ENCODE measurements around the gene RPN2. TPM values are rescaled to one million over a fixed set of nuclear protein-coding genes. Genes with fewer than 3 reads are reported as not detected.

The RPN2 gene
- total and polyA plus RNA-seq, 2 of the 13 experiments (the other 11 are each of a cell fraction or from before 2014, with no cell fraction given), result 587 to 1,818 TPM

DNA sequence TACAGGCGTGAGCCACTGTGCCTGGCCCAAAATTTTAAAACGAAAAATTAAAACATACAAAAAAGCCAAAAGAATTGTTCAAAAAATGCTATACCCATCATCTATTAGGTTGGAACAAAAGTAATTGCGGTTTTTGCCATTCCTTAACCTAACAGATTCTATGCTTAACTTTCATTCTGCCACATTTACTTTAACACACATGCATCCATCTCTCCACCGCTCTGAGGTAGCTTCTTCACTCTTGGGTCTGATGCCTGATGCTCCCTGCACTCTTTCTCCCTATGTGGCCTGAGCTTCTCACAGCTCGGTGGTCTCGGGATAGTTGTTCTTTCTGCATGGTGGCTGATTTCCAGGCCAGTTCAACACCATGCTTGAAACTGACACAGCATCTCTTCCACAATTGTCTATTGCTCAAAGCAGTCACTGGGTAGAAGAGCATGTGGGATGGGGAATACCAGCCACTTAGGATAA lies 105.6 kb downstream of the RPN2 start (continued):
- TF ChIP-seq, protein P1, sequence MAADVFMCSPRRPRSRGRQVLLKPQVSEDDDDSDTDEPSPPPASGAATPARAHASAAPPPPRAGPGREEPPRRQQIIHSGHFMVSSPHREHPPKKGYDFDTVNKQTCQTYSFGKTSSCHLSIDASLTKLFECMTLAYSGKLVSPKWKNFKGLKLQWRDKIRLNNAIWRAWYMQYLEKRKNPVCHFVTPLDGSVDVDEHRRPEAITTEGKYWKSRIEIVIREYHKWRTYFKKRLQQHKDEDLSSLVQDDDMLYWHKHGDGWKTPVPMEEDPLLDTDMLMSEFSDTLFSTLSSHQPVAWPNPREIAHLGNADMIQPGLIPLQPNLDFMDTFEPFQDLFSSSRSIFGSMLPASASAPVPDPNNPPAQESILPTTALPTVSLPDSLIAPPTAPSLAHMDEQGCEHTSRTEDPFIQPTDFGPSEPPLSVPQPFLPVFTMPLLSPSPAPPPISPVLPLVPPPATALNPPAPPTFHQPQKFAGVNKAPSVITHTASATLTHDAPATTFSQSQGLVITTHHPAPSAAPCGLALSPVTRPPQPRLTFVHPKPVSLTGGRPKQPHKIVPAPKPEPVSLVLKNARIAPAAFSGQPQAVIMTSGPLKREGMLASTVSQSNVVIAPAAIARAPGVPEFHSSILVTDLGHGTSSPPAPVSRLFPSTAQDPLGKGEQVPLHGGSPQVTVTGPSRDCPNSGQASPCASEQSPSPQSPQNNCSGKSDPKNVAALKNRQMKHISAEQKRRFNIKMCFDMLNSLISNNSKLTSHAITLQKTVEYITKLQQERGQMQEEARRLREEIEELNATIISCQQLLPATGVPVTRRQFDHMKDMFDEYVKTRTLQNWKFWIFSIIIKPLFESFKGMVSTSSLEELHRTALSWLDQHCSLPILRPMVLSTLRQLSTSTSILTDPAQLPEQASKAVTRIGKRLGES (CRISPR knock-in tag; IDR thresholded peaks at IDR 0.05; ENCODE audit: borderline replicate concordance), result no peak
- TF ChIP-seq, protein P2, sequence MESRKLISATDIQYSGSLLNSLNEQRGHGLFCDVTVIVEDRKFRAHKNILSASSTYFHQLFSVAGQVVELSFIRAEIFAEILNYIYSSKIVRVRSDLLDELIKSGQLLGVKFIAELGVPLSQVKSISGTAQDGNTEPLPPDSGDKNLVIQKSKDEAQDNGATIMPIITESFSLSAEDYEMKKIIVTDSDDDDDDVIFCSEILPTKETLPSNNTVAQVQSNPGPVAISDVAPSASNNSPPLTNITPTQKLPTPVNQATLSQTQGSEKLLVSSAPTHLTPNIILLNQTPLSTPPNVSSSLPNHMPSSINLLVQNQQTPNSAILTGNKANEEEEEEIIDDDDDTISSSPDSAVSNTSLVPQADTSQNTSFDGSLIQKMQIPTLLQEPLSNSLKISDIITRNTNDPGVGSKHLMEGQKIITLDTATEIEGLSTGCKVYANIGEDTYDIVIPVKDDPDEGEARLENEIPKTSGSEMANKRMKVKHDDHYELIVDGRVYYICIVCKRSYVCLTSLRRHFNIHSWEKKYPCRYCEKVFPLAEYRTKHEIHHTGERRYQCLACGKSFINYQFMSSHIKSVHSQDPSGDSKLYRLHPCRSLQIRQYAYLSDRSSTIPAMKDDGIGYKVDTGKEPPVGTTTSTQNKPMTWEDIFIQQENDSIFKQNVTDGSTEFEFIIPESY (CRISPR knock-in tag; IDR thresholded peaks at IDR 0.05), result no peak
- TF ChIP-seq HOXA3 (CRISPR knock-in tag; IDR thresholded peaks at IDR 0.05), result no peak
- no peak for TF ChIP-seq ARNTL (CRISPR knock-in tag; IDR thresholded peaks at IDR 0.05)
- TF ChIP-seq, protein P3, sequence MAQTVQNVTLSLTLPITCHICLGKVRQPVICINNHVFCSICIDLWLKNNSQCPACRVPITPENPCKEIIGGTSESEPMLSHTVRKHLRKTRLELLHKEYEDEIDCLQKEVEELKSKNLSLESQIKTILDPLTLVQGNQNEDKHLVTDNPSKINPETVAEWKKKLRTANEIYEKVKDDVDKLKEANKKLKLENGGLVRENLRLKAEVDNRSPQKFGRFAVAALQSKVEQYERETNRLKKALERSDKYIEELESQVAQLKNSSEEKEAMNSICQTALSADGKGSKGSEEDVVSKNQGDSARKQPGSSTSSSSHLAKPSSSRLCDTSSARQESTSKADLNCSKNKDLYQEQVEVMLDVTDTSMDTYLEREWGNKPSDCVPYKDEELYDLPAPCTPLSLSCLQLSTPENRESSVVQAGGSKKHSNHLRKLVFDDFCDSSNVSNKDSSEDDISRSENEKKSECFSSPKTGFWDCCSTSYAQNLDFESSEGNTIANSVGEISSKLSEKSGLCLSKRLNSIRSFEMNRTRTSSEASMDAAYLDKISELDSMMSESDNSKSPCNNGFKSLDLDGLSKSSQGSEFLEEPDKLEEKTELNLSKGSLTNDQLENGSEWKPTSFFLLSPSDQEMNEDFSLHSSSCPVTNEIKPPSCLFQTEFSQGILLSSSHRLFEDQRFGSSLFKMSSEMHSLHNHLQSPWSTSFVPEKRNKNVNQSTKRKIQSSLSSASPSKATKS (CRISPR knock-in tag; IDR thresholded peaks at IDR 0.05), result no peak
- TF ChIP-seq, protein P4, sequence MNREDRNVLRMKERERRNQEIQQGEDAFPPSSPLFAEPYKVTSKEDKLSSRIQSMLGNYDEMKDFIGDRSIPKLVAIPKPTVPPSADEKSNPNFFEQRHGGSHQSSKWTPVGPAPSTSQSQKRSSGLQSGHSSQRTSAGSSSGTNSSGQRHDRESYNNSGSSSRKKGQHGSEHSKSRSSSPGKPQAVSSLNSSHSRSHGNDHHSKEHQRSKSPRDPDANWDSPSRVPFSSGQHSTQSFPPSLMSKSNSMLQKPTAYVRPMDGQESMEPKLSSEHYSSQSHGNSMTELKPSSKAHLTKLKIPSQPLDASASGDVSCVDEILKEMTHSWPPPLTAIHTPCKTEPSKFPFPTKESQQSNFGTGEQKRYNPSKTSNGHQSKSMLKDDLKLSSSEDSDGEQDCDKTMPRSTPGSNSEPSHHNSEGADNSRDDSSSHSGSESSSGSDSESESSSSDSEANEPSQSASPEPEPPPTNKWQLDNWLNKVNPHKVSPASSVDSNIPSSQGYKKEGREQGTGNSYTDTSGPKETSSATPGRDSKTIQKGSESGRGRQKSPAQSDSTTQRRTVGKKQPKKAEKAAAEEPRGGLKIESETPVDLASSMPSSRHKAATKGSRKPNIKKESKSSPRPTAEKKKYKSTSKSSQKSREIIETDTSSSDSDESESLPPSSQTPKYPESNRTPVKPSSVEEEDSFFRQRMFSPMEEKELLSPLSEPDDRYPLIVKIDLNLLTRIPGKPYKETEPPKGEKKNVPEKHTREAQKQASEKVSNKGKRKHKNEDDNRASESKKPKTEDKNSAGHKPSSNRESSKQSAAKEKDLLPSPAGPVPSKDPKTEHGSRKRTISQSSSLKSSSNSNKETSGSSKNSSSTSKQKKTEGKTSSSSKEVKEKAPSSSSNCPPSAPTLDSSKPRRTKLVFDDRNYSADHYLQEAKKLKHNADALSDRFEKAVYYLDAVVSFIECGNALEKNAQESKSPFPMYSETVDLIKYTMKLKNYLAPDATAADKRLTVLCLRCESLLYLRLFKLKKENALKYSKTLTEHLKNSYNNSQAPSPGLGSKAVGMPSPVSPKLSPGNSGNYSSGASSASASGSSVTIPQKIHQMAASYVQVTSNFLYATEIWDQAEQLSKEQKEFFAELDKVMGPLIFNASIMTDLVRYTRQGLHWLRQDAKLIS (CRISPR knock-in tag; IDR thresholded peaks at IDR 0.05), result no peak
- 0 out of 2 replicates have a peak, but pooled peaks have one; percentile 34 for TF ChIP-seq ZSCAN20 (CRISPR knock-in tag; IDR thresholded peaks at IDR 0.05; ENCODE audit: borderline replicate concordance)
- no peak for TF ChIP-seq TBP (CRISPR knock-in tag; IDR thresholded peaks at IDR 0.05)
- TF ChIP-seq MED13 (CRISPR knock-in tag; IDR thresholded peaks at IDR 0.05), result peak; percentile 34; the same call in 1 of the 2 replicates
- no peak for TF ChIP-seq SALL1 (CRISPR knock-in tag; IDR thresholded peaks at IDR 0.05)
- no peak for TF ChIP-seq SIX4 (CRISPR knock-in tag; IDR thresholded peaks at IDR 0.05)
- no peak for TF ChIP-seq ZNF431 (CRISPR knock-in tag; IDR thresholded peaks at IDR 0.05; ENCODE audit: borderline replicate concordance, low read depth)
- TF ChIP-seq BORCS8-MEF2B (CRISPR knock-in tag; IDR thresholded peaks at IDR 0.05), result 0 out of 2 replicates have a peak, but pooled peaks have one; percentile 62
- TF ChIP-seq EZH2 (conservative IDR thresholded peaks at IDR 0.05; ENCODE audit: low read depth, low read length), result no peak
- no peak for TF ChIP-seq ZNF891 (CRISPR knock-in tag; IDR thresholded peaks at IDR 0.05)
- TF ChIP-seq ZFP90 (CRISPR knock-in tag; IDR thresholded peaks at IDR 0.05; ENCODE audit: borderline replicate concordance), result 0 out of 2 replicates have a peak, but pooled peaks have one; percentile 66
- 0 out of 2 replicates have a peak, but pooled peaks have one; percentile 67 for TF ChIP-seq ZNF737 (CRISPR knock-in tag; IDR thresholded peaks at IDR 0.05; ENCODE audit: borderline replicate concordance)
- peak; percentile 95 for TF ChIP-seq ZNF572 (CRISPR knock-in tag; IDR thresholded peaks at IDR 0.05)
- TF ChIP-seq GABPB1 (CRISPR knock-in tag; IDR thresholded peaks at IDR 0.05), result no peak

Measured in HepG2 (cell line).